ENCODE results near the gene SCN4B. TPM values are rescaled to one million over a fixed set of nuclear protein-coding genes. Genes with fewer than 3 reads are reported as not detected.
"Not testable (repeated sequence)": the region's sequence is repeated elsewhere in the genome, so short reads cannot be mapped to it uniquely, and the experiment has no call there.

SCN4B gene
- total RNA-seq, 4 donors from 2014 or later = 0.35 to 8.3 (median 1.4) TPM

DNA sequence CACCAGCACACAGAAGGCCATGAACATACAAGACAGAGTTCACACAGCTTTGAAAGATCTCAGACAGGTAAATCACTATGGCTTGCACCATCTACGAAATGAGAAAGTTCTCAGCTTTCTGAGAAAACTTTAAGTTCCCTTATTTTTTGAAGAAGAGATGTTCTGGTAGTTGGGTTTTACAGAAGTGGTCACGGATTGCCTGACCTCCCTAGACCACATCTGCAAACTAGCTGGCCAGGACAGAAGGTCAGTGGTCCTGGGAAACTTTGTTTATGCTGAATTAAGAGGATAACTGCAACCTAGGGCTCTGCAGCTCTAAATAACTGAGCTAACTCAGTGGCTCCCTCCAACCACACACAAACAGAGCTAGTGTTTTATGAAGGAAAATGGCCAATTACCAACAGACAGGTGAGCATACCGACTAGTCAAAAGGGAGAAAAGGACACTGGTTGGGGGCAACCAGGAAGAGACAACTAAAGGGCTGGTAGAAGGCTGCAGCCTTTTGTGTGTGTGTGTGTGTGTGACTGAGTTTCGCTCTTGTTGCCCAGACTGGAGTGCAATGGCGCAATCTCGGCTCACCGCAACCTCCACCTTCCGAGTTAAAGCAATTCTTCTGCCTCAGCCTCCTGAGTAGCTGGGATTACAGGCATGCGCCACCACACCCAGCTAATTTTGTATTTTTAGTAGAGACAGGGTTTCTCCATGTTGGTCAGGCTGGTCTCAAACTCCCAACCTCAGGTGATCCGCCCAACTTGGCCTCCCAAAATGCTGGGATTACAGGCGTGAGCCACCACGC lies 32.4 kb upstream of the SCN4B start:
- Histone ChIP-seq H3K4me1 (no peaks in the 10 kb centered on the region), H3K27me3 (no peaks in the 10 kb centered on the region), H3K27ac (no peak overlapping the region), H3K36me3 (no peaks in the 10 kb centered on the region), H3K9me3 (no peaks in the 10 kb centered on the region), H3K4me3 (no peak overlapping the region)
- TF ChIP-seq, protein P1, sequence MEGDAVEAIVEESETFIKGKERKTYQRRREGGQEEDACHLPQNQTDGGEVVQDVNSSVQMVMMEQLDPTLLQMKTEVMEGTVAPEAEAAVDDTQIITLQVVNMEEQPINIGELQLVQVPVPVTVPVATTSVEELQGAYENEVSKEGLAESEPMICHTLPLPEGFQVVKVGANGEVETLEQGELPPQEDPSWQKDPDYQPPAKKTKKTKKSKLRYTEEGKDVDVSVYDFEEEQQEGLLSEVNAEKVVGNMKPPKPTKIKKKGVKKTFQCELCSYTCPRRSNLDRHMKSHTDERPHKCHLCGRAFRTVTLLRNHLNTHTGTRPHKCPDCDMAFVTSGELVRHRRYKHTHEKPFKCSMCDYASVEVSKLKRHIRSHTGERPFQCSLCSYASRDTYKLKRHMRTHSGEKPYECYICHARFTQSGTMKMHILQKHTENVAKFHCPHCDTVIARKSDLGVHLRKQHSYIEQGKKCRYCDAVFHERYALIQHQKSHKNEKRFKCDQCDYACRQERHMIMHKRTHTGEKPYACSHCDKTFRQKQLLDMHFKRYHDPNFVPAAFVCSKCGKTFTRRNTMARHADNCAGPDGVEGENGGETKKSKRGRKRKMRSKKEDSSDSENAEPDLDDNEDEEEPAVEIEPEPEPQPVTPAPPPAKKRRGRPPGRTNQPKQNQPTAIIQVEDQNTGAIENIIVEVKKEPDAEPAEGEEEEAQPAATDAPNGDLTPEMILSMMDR (IDR thresholded peaks at IDR 0.05) = no peak
- no peak for TF ChIP-seq POLR2A (IDR thresholded peaks at IDR 0.05)
- DNase-seq = no peak

- not testable (repeated sequence) for DNase-seq, H3K36me3 ChIP-seq, H3K27ac ChIP-seq, H3K4me3 ChIP-seq, H3K9me3 ChIP-seq, H3K27me3 ChIP-seq, H3K4me1 ChIP-seq
Observed at GRCh38 chr11:118183691-118184090, 31.1 kb upstream of the SCN4B start.

- DNase-seq = no peak
- TF ChIP-seq POLR2A (IDR thresholded peaks at IDR 0.05) = no peak
- TF ChIP-seq, protein P1 (IDR thresholded peaks at IDR 0.05) = no peak
- no peak overlapping the region for H3K27ac ChIP-seq
- no peaks in the 10 kb centered on the region for H3K36me3 ChIP-seq
- H3K4me1 ChIP-seq = no peaks in the 10 kb centered on the region
- H3K9me3 ChIP-seq = no peaks in the 10 kb centered on the region
- no peak overlapping the region for H3K4me3 ChIP-seq
- no peaks in the 10 kb centered on the region for H3K27me3 ChIP-seq
Observed at GRCh38 chr11:118180300-118180703, 27.7 kb upstream of the SCN4B start.

- Histone ChIP-seq H3K27me3 (no peaks in the 10 kb centered on the region), H3K9me3 (no peaks in the 10 kb centered on the region), H3K36me3 (no peaks in the 10 kb centered on the region), H3K4me3 (no peak overlapping the region), H3K27ac (no peak overlapping the region), H3K4me1 (peaks cover 0 to 2% (median under 1%) of the 10 kb centered on the region in 4 donors)
- no peak for DNase-seq
- TF ChIP-seq, protein P1 (IDR thresholded peaks at IDR 0.05) = no peak
- TF ChIP-seq POLR2A (IDR thresholded peaks at IDR 0.05) = no peak
Observed at GRCh38 chr11:118176778-118177134, 24.1 kb upstream of the SCN4B start.

- no peaks in the 10 kb centered on the region for H3K27me3 ChIP-seq
- DNase-seq = no peak
- H3K27ac ChIP-seq = peak within 1 kb of the TSS in 1 of 4 donors; percentile 10
- H3K4me1 ChIP-seq = peaks cover 0 to 8% (median 3%) of the 10 kb centered on the region in 4 donors
- no peak for TF ChIP-seq POLR2A (IDR thresholded peaks at IDR 0.05)
- TF ChIP-seq, protein P1 (IDR thresholded peaks at IDR 0.05) = no peak
- no peaks in the 10 kb centered on the region for H3K9me3 ChIP-seq
- H3K4me3 ChIP-seq = peak within 1 kb of the TSS in 3 of 4 donors; percentile 1 to 39 (median 3)
- H3K36me3 ChIP-seq = no peaks in the 10 kb centered on the region
Observed at GRCh38 chr11:118175993-118176777, 23.6 kb upstream of the SCN4B start, which contains the start of gene SCN2B. TSS of gene SCN2B (minus strand) at chr11:118176639. CDS start at chr11:118176431, 208 bp downstream.

All from Peyer's patch (tissue), 4 donors.